MM.1S (cell line): Measurements from ENCODE around the gene SRGAP3.

ENCODE experiments used
- DNase-seq: peaks from one replicate; pipeline ENCODE4 v3.0.0-alpha.2; 2015
- H2AFZ ChIP-seq: fragments of 300-600 bp; sonication (generic); 2 replicates; pipeline ENCODE4 v1.6.0; 2016; ENCODE audit warnings: antibody characterized with exemption, low read length
- H3F3A ChIP-seq: fragments of 300-600 bp; sonication (generic); 2 replicates; pipeline ENCODE4 v1.6.1; 2016; ENCODE audit warnings: mild to moderate bottlenecking, antibody characterized with exemption, low read length, moderate library complexity, mixed read lengths; ENCODE audit not compliant: insufficient read depth
- H3K27ac ChIP-seq: fragments of 300-600 bp; sonication (generic); 2 replicates; pipeline ENCODE4 v1.5.1; 2016; ENCODE audit warnings: mild to moderate bottlenecking, low read length
- H3K27me3 ChIP-seq: fragments of 300-600 bp; sonication (generic); replicated peaks from 2 replicates; pipeline ENCODE4 v1.6.0; 2016; ENCODE audit warnings: low read length; ENCODE audit not compliant: insufficient read depth
- H3K36me3 ChIP-seq: fragments of 300-600 bp; sonication (generic); replicated peaks from 2 replicates; pipeline ENCODE4 v1.6.1; 2016; ENCODE audit warnings: mild to moderate bottlenecking, low read length, mixed read lengths; ENCODE audit not compliant: insufficient read depth
- H3K4me1 ChIP-seq: fragments of 300-600 bp; sonication (generic); 2 replicates; pipeline ENCODE4 v1.6.1; 2016; ENCODE audit warnings: low read length, mixed read lengths
- H3K4me2 ChIP-seq: fragments of 300-600 bp; sonication (generic); 2 replicates; pipeline ENCODE4 v1.6.0; 2016; ENCODE audit warnings: low read depth, low read length
- H3K4me3 ChIP-seq: fragments of 300-600 bp; sonication (generic); 2 replicates; pipeline ENCODE4 v1.5.1; 2016; ENCODE audit warnings: low read length, mixed read lengths
- H3K79me2 ChIP-seq: fragments of 300-600 bp; sonication (generic); 2 replicates; pipeline ENCODE4 v1.6.1; 2016; ENCODE audit warnings: mixed run types, low read length, mixed read lengths
- H3K9ac ChIP-seq: fragments of 300-600 bp; sonication (generic); 2 replicates; pipeline ENCODE4 v1.6.1; 2016; ENCODE audit warnings: low read length, mixed read lengths
- H3K9me2 ChIP-seq: fragments of 300-600 bp; sonication (generic); replicated peaks from 2 replicates; pipeline ENCODE4 v1.6.1; 2016; ENCODE audit warnings: mild to moderate bottlenecking, low read length, mixed read lengths; ENCODE audit not compliant: insufficient read depth
- H3K9me3 ChIP-seq: fragments of 300-600 bp; sonication (generic); replicated peaks from 2 replicates; pipeline ENCODE4 v1.6.1; 2016; ENCODE audit warnings: mild to moderate bottlenecking, low read length, mixed read lengths; ENCODE audit not compliant: insufficient read depth
- H4K20me1 ChIP-seq: fragments of 300-600 bp; sonication (generic); 2 replicates; pipeline ENCODE4 v1.6.1; 2016; ENCODE audit warnings: mild to moderate bottlenecking, low read length, moderate library complexity, mixed read lengths; ENCODE audit not compliant: insufficient read depth
- EZH2 ChIP-seq: fragments of 300-600 bp; sonication (generic); optimal IDR thresholded peaks from 2 replicates; pipeline ENCODE3; 2017; ENCODE audit warnings: low read depth, mild to moderate bottlenecking, antibody characterized with exemption, low read length, mixed read lengths
- EZH2phosphoT487 ChIP-seq: fragments of 300-600 bp; sonication (generic); IDR thresholded peaks from 2 replicates; pipeline ENCODE4 v1.6.1; 2018; ENCODE audit warnings: antibody characterized with exemption, low read length
- TF ChIP-seq, protein P1 (sequence below): fragments of 300-600 bp; sonication (generic); IDR thresholded peaks from 2 replicates; pipeline ENCODE4 v1.5.1; 2016; ENCODE audit warnings: antibody characterized with exemption, low read length, mixed read lengths

SRGAP3 gene

GRCh38 chr3:9208605-9209152 is 40.8 kb downstream of the SRGAP3 start:
- Histone ChIP-seq H3K79me2 (no peaks in the 10 kb centered on the region), H3K9me3 (no peaks in the 10 kb centered on the region), H2AFZ (no peak overlapping the region), H4K20me1 (no peaks in the 10 kb centered on the region), H3K36me3 (no peaks in the 10 kb centered on the region), H3F3A (no peaks in the 10 kb centered on the region), H3K4me2 (no peak overlapping the region), H3K4me3 (no peak overlapping the region), H3K27me3 (no peaks in the 10 kb centered on the region), H3K27ac (no peak overlapping the region), H3K4me1 (no peaks in the 10 kb centered on the region), H3K9me2 (no peaks in the 10 kb centered on the region), H3K9ac (no peak overlapping the region)
- TF ChIP-seq, protein P1, sequence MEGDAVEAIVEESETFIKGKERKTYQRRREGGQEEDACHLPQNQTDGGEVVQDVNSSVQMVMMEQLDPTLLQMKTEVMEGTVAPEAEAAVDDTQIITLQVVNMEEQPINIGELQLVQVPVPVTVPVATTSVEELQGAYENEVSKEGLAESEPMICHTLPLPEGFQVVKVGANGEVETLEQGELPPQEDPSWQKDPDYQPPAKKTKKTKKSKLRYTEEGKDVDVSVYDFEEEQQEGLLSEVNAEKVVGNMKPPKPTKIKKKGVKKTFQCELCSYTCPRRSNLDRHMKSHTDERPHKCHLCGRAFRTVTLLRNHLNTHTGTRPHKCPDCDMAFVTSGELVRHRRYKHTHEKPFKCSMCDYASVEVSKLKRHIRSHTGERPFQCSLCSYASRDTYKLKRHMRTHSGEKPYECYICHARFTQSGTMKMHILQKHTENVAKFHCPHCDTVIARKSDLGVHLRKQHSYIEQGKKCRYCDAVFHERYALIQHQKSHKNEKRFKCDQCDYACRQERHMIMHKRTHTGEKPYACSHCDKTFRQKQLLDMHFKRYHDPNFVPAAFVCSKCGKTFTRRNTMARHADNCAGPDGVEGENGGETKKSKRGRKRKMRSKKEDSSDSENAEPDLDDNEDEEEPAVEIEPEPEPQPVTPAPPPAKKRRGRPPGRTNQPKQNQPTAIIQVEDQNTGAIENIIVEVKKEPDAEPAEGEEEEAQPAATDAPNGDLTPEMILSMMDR: no peak
- no peak for TF ChIP-seq EZH2phosphoT487
- no peak for TF ChIP-seq EZH2
- DNase-seq: no peak

DNA sequence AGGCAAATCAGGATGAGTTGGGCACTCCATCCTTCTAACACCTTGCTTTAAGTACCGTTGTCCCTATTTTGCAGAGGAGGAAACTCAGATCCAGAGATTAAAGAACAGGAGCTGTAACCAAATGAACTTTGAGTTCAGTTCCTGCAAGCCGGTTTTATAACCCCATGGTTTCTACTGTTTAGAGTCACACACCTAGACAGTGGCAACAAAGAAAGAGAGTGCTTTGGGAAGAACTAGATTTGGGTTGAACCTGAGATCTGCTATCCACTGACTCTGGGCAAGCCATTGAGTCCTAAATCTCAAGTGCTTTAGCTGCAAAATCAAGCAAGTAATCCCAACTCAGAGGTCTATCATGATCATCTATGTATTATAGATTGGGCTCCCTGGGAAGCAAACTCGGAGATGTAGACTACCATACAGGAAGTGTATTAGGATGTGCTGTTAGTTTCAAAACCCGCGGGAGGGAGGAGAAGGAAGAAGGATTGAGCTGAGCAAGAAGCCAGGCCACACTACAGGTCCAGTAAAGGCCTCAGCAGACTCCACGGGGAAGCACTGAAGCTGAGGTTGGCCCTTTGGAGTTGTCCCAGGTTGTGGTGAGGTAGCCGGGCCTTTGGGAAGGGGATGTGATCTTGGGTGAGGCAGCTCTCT is 42.2 kb downstream of the SRGAP3 start:
- no peaks in the 10 kb centered on the region for H3K9me2 ChIP-seq
- DNase-seq: no peak
- H3K4me1 ChIP-seq: no peaks in the 10 kb centered on the region
- no peaks in the 10 kb centered on the region for H3K79me2 ChIP-seq
- H3K9me3 ChIP-seq: no peaks in the 10 kb centered on the region
- no peaks in the 10 kb centered on the region for H4K20me1 ChIP-seq
- H3K4me2 ChIP-seq: no peak overlapping the region
- H3K27me3 ChIP-seq: no peaks in the 10 kb centered on the region
- no peaks in the 10 kb centered on the region for H3K36me3 ChIP-seq
- no peak overlapping the region for H3K4me3 ChIP-seq
- H3K27ac ChIP-seq: no peak overlapping the region
- no peaks in the 10 kb centered on the region for H3F3A ChIP-seq
- TF ChIP-seq EZH2phosphoT487: no peak
- TF ChIP-seq, protein P1: no peak
- no peak for TF ChIP-seq EZH2
- H2AFZ ChIP-seq: no peak overlapping the region
- H3K9ac ChIP-seq: no peak overlapping the region

GRCh38 chr3:9206287-9206686 is 43.2 kb downstream of the SRGAP3 start:
- no peak for DNase-seq

More at GRCh38 chr3:9206287-9206686, 43.2 kb downstream of the SRGAP3 start:
- Histone ChIP-seq H3K36me3 (no peaks in the 10 kb centered on the region), H3K4me1 (no peaks in the 10 kb centered on the region), H2AFZ (no peak overlapping the region), H3K4me3 (no peak overlapping the region), H3K9me2 (no peaks in the 10 kb centered on the region), H3K79me2 (no peaks in the 10 kb centered on the region), H3F3A (no peaks in the 10 kb centered on the region), H3K27me3 (no peaks in the 10 kb centered on the region), H3K27ac (no peak overlapping the region), H3K9ac (no peak overlapping the region), H3K9me3 (no peaks in the 10 kb centered on the region), H3K4me2 (no peak overlapping the region), H4K20me1 (no peaks in the 10 kb centered on the region)
- TF ChIP-seq EZH2 (no peak), EZH2phosphoT487 (no peak)
- TF ChIP-seq, protein P1: no peak
